Glutamatergic neuron (in vitro differentiated cells): ENCODE measurements around the gene RASA4B. TPM values are rescaled to one million over a fixed set of nuclear protein-coding genes. Genes with fewer than 3 reads are reported as not detected.

ENCODE experiments used
- DNase-seq: peaks from one replicate; pipeline ENCODE4 v3.0.0; 2022
- H3K27ac Mint-ChIP-seq: one replicate; pipeline ENCODE4 v1.8.0; 2020; ENCODE audit warnings: mild to moderate bottlenecking, mixed read lengths, inconsistent platforms; ENCODE audit not compliant: unreplicated experiment
- H3K27me3 Mint-ChIP-seq: one replicate; pipeline ENCODE4 v1.8.0; 2020; ENCODE audit warnings: mild to moderate bottlenecking, moderate library complexity, mixed read lengths, inconsistent platforms; ENCODE audit not compliant: unreplicated experiment
- H3K36me3 Mint-ChIP-seq: one replicate; pipeline ENCODE4 v1.8.0; 2020; ENCODE audit warnings: mild to moderate bottlenecking, mixed read lengths, inconsistent platforms; ENCODE audit not compliant: unreplicated experiment
- H3K4me1 Mint-ChIP-seq: one replicate; pipeline ENCODE4 v1.8.0; 2020; ENCODE audit warnings: mild to moderate bottlenecking, low read depth, mixed read lengths, inconsistent platforms; ENCODE audit not compliant: unreplicated experiment
- H3K4me3 Mint-ChIP-seq: one replicate; pipeline ENCODE4 v1.8.0; 2020; ENCODE audit warnings: mild to moderate bottlenecking, mixed read lengths, inconsistent platforms; ENCODE audit not compliant: unreplicated experiment
- H3K9me3 Mint-ChIP-seq: one replicate; pipeline ENCODE4 v1.8.0; 2020; ENCODE audit warnings: mild to moderate bottlenecking, moderate library complexity, mixed read lengths, inconsistent platforms; ENCODE audit not compliant: unreplicated experiment
- total RNA-seq: library from RNA; stranded (reverse); fragmentation: NEBNext Ultra II Directional; extraction: Animal tissue kit (Norgen Biotek cat#: 25700); gene quantifications from one replicate; pipeline ENCODE4 v1.2.1, GENCODE V29; 2021; ENCODE audit not compliant: unreplicated experiment
- TF ChIP-seq, protein P1 (sequence below): fragments of 200-600 bp; sonication (generic); IDR thresholded peaks from one replicate; pipeline ENCODE4 v1.5.0; 2021; ENCODE audit not compliant: partially characterized antibody, unreplicated experiment

RASA4B gene
- total RNA-seq, 1 donor from 2014 or later: 40.1 TPM

- no peak overlapping the region for H3K27ac Mint-ChIP-seq
Observed at GRCh38 chr7:102468478-102469350, 48.9 kb downstream of the RASA4B start.

DNA sequence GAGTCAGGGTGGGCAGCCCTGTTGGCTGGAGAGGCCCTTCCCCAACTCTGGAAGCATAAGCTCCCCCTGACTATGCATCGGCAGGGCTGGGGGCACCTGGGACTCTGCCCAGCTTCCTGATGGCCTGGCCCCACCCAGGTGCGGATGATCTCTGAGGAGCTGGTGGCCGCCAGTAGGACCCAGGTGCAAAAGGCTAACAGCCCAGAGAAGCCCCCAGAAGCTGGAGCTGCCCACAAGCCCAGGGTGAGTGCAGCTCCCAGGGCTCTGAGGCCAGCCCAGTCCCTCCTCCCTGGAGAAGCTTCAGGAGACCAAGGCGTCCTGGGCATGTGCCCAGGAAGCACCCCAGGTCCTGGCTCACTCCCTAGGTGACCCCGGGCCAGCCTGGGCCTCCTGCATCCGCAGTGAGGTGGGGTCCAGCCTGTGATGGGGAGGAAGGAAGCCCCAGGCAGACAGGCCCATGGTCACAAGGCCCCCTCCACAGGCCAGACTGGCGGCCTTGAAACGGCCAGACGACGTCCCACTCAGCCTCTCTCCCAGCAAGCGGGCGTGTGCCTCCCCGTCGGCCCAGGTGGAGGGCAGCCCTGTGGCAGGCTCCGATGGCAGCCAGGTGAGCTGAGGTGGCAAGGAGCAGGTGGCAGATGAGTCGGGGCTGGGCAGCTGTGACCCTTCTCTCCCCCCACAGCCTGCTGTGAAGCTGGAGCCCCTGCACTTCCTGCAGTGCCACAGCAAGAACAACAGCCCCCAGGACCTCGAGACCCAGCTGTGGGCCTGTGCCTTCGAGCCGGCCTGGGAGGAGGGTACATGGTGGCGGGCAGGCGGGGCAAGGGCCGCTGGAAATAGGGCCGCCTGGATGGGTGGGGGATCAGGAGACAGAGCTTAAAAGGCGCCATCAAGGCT, 49.7 kb downstream of the RASA4B start:
- no peak overlapping the region for H3K27ac Mint-ChIP-seq
- peaks cover 7% of the 10 kb centered on the region for H3K9me3 Mint-ChIP-seq
- H3K36me3 Mint-ChIP-seq: no peaks in the 10 kb centered on the region
- H3K4me3 Mint-ChIP-seq: no peak overlapping the region
- TF ChIP-seq, protein P1, sequence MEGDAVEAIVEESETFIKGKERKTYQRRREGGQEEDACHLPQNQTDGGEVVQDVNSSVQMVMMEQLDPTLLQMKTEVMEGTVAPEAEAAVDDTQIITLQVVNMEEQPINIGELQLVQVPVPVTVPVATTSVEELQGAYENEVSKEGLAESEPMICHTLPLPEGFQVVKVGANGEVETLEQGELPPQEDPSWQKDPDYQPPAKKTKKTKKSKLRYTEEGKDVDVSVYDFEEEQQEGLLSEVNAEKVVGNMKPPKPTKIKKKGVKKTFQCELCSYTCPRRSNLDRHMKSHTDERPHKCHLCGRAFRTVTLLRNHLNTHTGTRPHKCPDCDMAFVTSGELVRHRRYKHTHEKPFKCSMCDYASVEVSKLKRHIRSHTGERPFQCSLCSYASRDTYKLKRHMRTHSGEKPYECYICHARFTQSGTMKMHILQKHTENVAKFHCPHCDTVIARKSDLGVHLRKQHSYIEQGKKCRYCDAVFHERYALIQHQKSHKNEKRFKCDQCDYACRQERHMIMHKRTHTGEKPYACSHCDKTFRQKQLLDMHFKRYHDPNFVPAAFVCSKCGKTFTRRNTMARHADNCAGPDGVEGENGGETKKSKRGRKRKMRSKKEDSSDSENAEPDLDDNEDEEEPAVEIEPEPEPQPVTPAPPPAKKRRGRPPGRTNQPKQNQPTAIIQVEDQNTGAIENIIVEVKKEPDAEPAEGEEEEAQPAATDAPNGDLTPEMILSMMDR: no peak
- H3K4me1 Mint-ChIP-seq: peaks cover 9% of the 10 kb centered on the region
- peak; percentile 11 for DNase-seq
- peaks cover 14% of the 10 kb centered on the region for H3K27me3 Mint-ChIP-seq

More at GRCh38 chr7:102468478-102469350, 48.9 kb downstream of the RASA4B start:
- peaks cover 6% of the 10 kb centered on the region for H3K4me1 Mint-ChIP-seq
- DNase-seq: peak; percentile 10
- H3K9me3 Mint-ChIP-seq: peaks cover 7% of the 10 kb centered on the region
- peaks cover 15% of the 10 kb centered on the region for H3K27me3 Mint-ChIP-seq
- no peak overlapping the region for H3K4me3 Mint-ChIP-seq
- no peaks in the 10 kb centered on the region for H3K36me3 Mint-ChIP-seq
- TF ChIP-seq, protein P1: no peak

DNA sequence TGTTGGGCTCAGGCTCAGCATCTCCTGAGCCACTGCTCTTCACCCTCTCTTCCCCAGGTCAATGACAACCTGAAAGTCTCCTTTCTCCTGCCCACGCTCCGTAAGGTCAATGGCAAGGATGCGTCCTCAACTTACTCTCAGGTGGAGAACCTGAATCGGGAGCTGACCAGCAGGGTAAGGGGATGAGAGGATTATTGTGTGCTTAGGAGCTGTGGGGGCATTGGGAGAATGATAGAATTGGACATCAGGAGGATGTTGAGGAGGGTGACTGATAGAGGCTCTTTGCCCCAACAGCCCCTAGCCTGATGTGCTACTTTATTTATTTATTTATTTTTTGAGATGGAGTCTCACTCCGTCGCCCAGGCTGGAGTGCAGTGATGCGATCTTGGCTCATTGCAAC, 51.5 kb downstream of the RASA4B start:
- TF ChIP-seq, protein P1: no peak
- Mint-ChIP-seq H3K4me1 (peaks cover 11% of the 10 kb centered on the region), H3K36me3 (no peaks in the 10 kb centered on the region), H3K4me3 (peak overlapping the region; percentile 79), H3K27ac (no peak overlapping the region), H3K9me3 (peaks cover 7% of the 10 kb centered on the region), H3K27me3 (peaks cover 9% of the 10 kb centered on the region)
- DNase-seq: no peak

GRCh38 chr7:102464577-102465280, 52.8 kb downstream of the RASA4B start, which contains the start of the genes ALKBH4 and LRWD1:
Gene ALKBH4 (minus strand): TSS chr7:102464863. CDS start chr7:102464836, 27 bp downstream.
Gene LRWD1 (plus strand): TSS chr7:102464984. CDS start chr7:102465081, 97 bp downstream.
- Mint-ChIP-seq H3K27me3 (peaks cover 9% of the 10 kb centered on the region), H3K27ac (peak within 1 kb of the TSS; percentile 89), H3K9me3 (peaks cover 7% of the 10 kb centered on the region), H3K36me3 (no peaks in the 10 kb centered on the region), H3K4me1 (peaks cover 8% of the 10 kb centered on the region), H3K4me3 (peak within 1 kb of the TSS; percentile 96)
- TF ChIP-seq, protein P1: no peak
- peak; percentile 96 for DNase-seq
